HEK293 (cell line): ENCODE results near the gene TNFRSF18.
"Not testable (repeated sequence)": the region's sequence is repeated elsewhere in the genome, so short reads cannot be mapped to it uniquely, and the experiment has no call there.

Source experiments
- BCL6B ChIP-seq: fragments of 450-650 bp; formaldehyde crosslinking; IDR thresholded peaks from 2 replicates; pipeline ENCODE4 v1.5.1; 2017; ENCODE audit warnings: missing biosample characterization, missing genetic modification characterization
- CTCF ChIP-seq: fragments of 450-650 bp; formaldehyde crosslinking; IDR thresholded peaks from 2 replicates; pipeline ENCODE4 v1.5.1; 2016; ENCODE audit warnings: missing biosample characterization, missing genetic modification characterization
- KLF8 ChIP-seq: fragments of 450-650 bp; formaldehyde crosslinking; IDR thresholded peaks from 2 replicates; pipeline ENCODE4 v1.5.1; 2016; ENCODE audit warnings: missing biosample characterization, missing genetic modification characterization
- SETDB1 ChIP-seq: IDR thresholded peaks from one replicate; pipeline ENCODE4 v1.6.1; 2017; ENCODE audit warnings: mild to moderate bottlenecking, low read length, moderate library complexity, mixed read lengths; ENCODE audit not compliant: insufficient read length
- ZEB2 ChIP-seq: fragments of 450-650 bp; formaldehyde crosslinking; IDR thresholded peaks from 2 replicates; pipeline ENCODE4 v1.5.1; 2016; ENCODE audit warnings: missing biosample characterization, missing genetic modification characterization
- ZNF214 ChIP-seq: fragments of 450-650 bp; formaldehyde crosslinking; IDR thresholded peaks from 2 replicates; pipeline ENCODE4 v1.5.1; 2017; ENCODE audit warnings: missing biosample characterization, mild to moderate bottlenecking, missing genetic modification characterization, borderline replicate concordance
- ZNF341 ChIP-seq: fragments of 450-650 bp; formaldehyde crosslinking; IDR thresholded peaks from 2 replicates; pipeline ENCODE4; 2016; ENCODE audit warnings: low read depth, missing biosample characterization, missing genetic modification characterization
- ZNF501 ChIP-seq: fragments of 450-650 bp; formaldehyde crosslinking; IDR thresholded peaks from 2 replicates; pipeline ENCODE4 v1.5.1; 2016; ENCODE audit warnings: missing biosample characterization, missing genetic modification characterization
- ZNF664 ChIP-seq: fragments of 450-650 bp; formaldehyde crosslinking; IDR thresholded peaks from 2 replicates; pipeline ENCODE4 v1.5.1; 2016; ENCODE audit warnings: missing biosample characterization, missing genetic modification characterization
- TF ChIP-seq, protein P1 (sequence below): fragments of 450-650 bp; formaldehyde crosslinking; IDR thresholded peaks from 2 replicates; pipeline ENCODE4 v1.5.1; 2016; ENCODE audit warnings: missing biosample characterization, missing genetic modification characterization

DNA sequence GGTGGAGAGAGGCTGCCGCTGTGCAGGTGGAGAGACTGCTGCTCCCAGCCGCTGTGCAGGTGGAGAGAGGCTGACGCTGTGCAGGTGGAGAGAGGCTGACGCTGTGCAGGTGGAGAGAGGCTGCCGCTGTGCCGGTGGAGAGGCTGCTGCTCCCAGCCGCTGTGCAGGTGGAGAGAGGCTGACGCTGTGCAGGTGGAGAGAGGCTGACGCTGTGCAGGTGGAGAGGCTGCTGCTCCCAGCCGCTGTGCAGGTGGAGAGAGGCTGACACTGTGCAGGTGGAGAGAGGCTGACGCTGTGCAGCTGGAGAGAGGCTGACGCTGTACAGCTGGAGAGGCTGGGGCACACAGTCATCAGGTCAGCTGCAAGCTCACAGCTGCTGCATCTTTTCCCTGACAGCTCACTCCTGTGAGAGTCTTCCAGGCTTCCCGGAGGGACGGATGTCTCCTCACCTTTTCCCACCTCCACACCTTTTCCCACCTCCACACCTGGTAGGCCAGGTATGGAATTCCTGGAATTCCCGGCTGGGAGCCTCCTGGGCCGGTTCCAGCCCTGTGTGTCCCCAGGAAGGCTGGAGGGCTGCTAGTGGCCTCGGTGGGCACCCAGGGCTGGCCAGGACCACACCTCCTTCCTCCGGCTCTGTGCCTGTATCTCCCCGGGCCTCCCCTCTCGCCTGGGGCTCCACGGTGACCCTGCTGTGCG is 30.2 kb downstream of the TNFRSF18 start:
- TF ChIP-seq BCL6B (tag by site-specific recombination); ZNF501; ZNF214 (tag by site-specific recombination); ZNF341 (tag by site-specific recombination); KLF8; SETDB1; CTCF (tag by site-specific recombination); ZNF664 (tag by site-specific recombination): not testable (repeated sequence)
- TF ChIP-seq ZEB2 (tag by site-specific recombination): peak; percentile 76
- TF ChIP-seq, protein P1, sequence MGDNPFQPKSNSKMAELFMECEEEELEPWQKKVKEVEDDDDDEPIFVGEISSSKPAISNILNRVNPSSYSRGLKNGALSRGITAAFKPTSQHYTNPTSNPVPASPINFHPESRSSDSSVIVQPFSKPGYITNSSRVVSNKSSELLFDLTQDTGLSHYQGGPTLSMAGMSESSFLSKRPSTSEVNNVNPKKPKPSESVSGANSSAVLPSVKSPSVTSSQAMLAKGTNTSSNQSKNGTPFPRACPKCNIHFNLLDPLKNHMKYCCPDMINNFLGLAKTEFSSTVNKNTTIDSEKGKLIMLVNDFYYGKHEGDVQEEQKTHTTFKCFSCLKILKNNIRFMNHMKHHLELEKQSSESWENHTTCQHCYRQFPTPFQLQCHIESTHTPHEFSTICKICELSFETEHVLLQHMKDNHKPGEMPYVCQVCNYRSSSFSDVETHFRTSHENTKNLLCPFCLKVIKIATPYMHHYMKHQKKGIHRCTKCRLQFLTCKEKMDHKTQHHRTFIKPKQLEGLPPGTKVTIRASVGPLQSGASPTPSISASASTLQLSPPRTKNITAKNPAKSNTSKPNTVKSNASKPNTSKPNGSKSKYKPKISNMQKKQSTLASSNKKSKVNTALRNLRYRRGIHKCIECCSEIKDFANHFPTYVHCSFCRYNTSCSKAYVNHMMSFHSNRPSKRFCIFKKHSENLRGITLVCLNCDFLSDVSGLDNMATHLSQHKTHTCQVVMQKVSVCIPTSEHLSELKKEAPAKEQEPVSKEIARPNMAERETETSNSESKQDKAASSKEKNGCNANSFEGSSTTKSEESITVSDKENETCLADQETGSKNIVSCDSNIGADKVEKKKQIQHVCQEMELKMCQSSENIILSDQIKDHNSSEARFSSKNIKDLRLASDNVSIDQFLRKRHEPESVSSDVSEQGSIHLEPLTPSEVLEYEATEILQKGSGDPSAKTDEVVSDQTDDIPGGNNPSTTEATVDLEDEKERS (tag by site-specific recombination): not testable (repeated sequence)
